Amniotic epithelial cell (primary cell): ENCODE measurements around the gene TMEM190.

Experiments
- DNase-seq: peaks from one replicate; pipeline ENCODE4 v3.0.0-alpha.2; 2010; ENCODE audit warnings: low read depth

Gene TMEM190

DNA sequence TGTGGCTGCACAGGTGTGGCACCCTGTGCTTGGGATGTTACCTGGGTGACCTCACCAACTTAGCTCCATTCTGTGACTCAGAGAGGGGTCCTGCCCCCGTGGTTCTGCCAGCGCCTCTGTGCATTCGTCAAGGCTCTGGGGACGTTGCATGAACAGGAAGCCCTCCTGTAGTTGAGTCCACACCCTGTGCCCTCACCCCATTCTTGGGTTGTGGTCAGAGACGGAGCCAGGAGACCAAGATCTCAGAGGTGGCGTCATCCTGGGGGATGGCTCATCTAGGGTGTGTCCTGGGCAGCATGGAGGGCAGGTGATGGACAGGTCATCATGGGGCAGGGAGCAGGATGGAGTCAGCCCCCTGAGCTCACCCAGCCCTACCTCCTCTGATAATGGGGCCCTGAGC is 24.6 kb upstream of the TMEM190 start:
- no peak for DNase-seq

- no peak for DNase-seq
Measured at GRCh38 chr19:55352549-55353145, 24.0 kb upstream of the TMEM190 start.

DNA sequence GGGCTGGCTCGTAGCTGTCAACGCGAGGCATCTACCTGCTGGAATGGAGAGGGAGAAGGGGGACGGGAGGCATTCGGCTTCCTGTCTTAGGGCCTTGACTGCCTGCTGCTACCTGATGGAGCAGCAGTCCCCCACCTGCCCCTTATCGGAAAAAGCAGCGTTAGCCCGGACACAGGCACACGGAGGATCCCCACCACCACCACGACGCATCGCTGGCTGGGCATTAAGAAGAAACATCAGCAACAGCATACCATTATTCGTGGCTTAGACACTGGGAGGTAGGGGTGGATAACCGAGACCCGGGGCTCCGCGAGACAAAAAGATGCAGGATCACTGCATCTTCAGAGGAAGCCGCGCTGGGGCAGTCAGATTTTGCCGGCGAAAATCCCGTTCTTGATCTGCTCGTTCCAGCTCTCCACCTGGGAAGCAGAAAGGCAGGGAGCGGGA is 23.2 kb upstream of the TMEM190 start:
- no peak for DNase-seq

- DNase-seq = peak; percentile 45
Measured at GRCh38 chr19:55353803-55354697, 22.6 kb upstream of the TMEM190 start.

DNA sequence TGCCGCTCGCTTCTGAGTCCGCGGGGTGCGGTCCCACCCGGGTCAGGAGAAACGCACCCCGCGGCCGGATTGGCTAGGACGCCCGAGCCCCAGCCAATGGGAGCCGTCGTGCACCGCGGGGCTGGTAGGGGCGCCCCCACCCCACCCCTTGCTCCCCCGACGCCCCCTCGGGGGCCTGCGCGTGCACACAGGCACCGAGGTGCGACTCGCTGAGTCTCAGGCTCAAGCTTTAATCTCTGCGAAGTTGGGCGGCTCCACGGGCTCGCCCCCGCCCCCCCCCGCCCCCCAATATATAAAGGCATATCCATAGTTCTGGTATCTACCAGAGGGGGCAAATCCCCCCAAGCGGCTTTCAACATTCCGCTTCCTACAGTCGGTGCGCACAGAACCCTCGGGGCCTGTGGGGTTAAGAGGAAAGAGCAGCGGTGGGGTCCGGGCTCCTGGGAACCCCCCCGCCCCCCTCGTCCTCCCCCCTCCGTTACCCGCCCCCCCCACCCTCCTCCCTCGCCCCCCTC is 21.9 kb upstream of the TMEM190 start, which contains the start of gene COX6B2:
TSS of gene COX6B2 (minus strand) at position 22 of the 515 bp plus-strand sequence. CDS start 198 bp downstream, outside the sequence.
- no peak for DNase-seq

- peak; percentile 32 for DNase-seq
Measured at GRCh38 chr19:55355213-55355821, 21.3 kb upstream of the TMEM190 start.

DNA sequence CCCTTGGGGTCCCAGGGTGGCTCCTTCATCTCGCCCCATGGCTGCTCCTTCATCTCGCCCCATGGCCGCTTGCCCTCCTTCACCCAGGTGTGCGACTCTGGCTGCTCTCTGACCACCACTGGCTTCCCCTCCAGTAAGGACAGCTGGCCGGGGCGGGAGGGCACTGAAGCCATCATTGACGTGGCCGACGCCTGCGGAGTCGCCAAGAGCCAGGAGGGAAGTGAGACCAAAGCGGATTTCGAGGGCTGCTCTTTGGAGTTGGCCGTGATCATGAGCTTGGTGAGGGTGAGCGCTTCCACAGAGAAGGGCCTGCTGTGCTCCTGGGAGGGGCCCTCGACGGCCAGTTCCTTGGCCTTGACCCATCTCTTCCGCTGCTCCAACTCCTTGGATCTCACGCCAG is 18.1 kb upstream of the TMEM190 start:
- DNase-seq = no peak

- DNase-seq = peak; percentile 52
Measured at GRCh38 chr19:55358943-55359908, 17.4 kb upstream of the TMEM190 start.

DNA sequence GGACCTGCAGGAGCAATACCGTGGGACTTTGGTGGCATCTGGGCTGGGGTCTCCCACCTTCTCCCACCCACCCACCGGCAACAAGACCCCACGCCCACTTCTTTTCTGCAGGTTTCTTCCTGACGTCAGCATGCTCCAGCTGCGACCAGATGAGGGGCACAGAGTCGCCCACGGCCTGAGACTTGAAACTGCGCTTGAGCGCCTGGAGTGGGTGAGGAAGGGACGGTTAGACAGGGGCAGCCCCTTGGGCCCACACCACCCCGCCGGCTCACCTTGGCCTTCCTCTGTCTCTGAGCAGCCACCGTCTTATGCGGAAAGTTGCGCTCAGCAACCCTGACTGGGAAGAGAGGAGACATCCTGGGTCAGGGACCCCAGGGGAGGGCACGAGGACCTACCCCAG is 15.7 kb upstream of the TMEM190 start:
- DNase-seq = no peak

- no peak for DNase-seq
Measured at GRCh38 chr19:55362174-55362989, 14.2 kb upstream of the TMEM190 start.

DNA sequence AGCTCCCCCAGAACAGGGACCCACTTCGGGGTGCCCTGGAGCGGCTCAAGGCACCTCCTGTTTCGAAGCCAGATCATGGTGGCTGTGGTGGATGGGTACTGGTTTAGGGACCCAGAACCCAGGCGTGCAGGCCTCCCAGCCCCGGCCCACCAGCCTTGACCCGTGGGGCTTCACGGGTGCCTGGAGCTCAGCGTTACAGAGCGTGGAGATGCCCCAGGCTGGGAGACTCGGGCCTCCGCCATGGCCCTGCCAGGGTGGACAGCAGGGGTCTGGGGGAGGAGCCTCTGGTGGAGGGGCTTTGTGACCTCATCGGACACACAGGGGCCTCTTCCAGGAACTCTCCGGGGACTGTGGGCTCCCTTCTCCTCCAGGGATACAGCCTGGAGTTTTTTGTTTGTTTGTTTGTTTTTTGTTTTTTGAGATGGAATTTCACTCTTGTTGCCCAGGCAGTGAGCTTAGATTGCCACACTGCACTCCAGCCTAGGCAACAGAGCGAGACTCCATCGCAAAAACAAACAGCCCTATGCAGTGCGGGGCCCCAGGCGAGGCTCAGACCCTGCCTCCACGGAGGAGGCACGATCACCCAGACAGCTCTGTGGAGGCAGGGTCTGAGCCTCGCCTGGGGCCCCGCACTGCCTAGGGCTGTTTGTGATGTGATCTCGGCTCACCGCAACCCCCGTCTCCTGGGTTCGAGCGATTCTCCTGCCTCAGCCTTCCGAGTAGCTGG is 13.5 kb upstream of the TMEM190 start, which contains the start of gene GARIN5B:
TSS of gene GARIN5B (minus strand) at position 271 of the 727 bp plus-strand sequence. CDS start at position 77, 194 bp downstream.
- DNase-seq = no peak

- no peak for DNase-seq
Measured at GRCh38 chr19:55365245-55365644, 11.4 kb upstream of the TMEM190 start.

DNA sequence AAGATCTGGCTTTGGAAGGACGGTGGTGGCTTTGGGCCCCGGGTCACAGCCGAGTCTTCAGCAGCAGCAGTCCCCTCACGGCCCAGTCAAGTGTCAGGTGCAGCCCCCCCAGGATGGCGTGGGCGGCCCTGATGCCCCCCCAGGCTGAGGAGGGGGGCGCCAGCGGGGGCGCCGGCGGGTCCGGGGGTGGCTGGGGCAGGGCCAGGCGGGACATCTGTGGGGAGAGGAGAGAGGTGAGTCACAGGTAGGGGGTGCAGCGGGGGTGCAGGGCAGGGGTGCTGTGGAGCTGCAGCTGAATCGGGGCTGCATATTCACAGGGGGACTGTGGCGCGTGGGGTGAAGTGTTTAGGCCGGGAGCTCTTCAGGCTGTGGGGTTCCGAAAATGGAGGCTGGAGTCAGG is 10.7 kb upstream of the TMEM190 start:
- no peak for DNase-seq

DNA sequence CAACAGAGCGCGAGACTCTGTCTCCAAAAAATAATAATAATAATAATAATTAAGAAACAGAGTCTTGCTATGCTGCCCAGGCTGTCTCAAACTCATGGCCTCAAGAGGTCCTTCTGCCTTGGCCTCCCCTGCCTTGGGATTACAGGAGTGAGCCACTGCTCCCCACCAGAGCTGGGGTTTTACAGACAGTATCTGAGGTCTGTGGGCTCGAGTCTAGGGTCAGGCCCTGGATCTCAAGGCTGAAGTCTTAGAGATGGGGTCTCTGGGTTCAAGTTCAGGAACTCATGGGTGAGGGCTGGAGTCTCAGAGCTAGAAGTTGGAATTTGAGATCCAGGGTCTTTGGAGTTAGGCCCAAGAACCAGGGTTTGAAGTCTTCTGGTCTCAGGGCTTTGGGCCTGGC is 9.8 kb upstream of the TMEM190 start:
- no peak for DNase-seq

DNA sequence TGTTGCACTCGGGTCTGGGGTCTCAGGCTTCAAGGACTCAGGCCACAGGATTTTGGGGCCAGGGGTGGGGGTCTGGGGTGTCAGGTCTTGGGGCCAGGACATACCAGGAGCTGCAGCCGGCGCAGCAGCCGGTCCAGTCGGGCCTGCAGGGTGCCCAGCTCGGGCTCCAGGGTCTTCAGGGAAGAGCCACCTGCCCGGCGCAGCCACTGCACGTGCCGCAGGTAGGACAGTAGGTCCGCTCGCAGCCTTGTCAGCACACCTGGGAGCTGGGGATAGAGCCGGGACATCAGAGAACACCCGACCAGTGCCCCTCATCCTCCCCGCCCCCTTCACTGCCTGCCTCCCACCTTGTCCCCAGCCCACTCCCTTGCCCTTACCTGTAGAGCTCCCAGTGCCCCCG is 8.5 kb upstream of the TMEM190 start:
- DNase-seq = no peak

- peak; percentile 54 for DNase-seq
Measured at GRCh38 chr19:55368701-55369563, 7.7 kb upstream of the TMEM190 start.

DNA sequence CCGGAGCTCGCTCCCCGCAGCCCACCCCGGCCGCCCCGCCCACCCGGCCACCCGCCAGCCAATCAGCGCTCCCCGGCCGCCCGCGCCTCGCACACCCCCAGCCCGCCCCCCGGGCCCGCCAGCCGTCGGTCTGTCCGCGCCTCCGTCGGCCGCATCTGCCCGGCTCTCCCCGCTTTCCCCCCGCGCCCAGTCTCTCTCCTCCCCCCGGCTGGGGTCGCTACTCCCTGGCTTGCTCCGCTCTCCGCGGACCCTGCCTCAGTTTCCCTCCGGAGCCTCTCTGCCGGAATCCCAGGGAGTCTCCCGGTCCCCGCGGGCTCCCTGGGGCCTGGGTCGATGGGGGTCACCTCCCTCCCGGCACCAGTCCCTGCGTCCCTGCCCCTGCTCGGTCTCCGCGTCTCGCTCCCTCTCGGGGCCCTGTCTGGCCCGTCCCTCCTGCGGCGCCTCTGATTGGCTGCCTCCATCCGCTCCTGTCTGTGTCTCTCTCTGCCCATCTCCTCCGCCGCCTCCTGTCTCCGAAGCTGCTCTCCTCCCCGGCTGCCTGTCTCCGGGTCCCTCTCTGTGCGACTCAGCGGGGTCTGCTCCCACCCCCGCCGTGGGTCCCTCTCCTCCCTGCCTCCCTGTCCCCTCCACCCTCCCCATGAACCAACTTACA is 6.8 kb upstream of the TMEM190 start:
- DNase-seq = peak; percentile 69

DNA sequence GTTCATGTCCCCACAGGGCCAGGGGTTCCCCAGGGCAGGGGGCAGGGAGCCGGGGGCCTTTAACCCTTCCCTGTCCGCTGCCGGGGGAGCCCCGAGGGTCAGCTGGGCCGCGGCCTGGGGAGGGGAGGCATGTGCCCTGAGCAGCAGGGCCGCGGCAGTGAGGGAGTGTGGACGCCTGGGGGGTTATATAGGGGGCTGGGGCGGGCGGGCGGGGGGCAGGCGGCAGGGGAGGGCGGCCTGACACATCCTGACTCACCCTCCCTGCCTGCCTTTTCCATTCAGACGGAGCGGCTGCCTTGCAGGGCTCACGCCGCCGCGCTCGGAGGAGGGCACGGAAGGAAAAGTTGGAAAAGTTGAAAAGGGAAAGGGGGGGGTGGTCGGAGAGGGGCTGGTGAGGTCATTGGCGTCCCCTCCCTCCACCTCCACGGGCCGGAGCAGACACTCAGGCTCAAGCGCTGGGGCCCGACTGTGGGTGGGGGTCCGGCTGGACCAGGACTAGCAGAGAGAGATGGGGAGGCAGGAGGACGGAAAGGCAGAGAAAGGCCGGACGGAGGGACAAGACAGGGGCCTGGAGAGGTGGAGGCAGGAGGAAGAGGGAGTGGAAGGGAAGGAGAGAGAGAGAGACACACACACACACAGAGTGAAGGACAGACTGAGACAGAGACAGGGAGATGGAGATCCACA is 6.2 kb upstream of the TMEM190 start, which contains the start of gene IL11:
TSS of gene IL11 (minus strand) at position 159 of the 684 bp plus-strand sequence. CDS start at position 6, 153 bp downstream.
- DNase-seq = peak; percentile 51
